Stimulated activated CD8-positive, alpha-beta memory T cell treated with anti-CD3 and anti-CD28 coated beads, Interleukin-2, amount 100 ng/mL, for 1 hour (primary cell): ENCODE measurements around the gene CNTNAP4.

Experiments
- DNase-seq, 2 donors: peaks; one replicate each; pipeline ENCODE4 v3.0.0-alpha.2; 2020; ENCODE audit warnings: low read depth in 2 of 2

Gene CNTNAP4

DNA sequence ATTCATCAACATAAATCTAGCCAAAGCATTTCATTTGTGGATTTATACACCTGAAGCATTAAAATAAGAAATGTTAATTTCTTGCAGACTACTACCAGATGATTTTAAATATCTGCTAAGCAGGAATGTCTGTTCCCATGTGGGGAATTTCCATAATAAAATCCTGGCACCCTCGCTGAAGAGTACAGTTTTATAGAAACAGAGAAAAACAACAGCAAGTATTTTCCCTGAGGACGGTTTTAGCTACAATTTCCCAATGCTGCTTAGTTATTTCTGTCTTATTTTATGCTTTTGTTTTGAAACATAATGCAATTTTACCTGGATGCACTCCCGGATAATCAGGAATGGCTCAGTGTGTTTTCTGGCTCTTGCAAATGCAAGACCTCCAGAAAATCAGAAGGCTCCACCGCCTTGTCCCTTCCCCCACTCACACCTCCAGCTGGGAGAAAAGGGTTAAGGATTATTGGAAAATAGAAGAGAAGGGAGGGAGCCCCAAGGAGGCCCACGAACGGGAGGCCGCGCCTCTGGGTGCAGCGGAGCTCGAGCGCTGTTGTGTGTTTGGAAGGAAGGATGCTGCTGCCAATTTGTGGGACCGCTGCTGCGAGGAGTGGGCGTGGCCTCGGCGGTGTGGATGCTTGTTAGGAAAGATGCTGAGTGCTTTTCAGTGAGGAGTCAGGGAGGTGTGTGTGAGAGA is at the start of gene CNTNAP4:
Gene CNTNAP4, plus strand, starts transcription at position 657 of the 694 bp plus-strand sequence. CDS start 262 bp downstream, outside the sequence.
- no peak for DNase-seq

- no peak for DNase-seq
Measured at GRCh38 chr16:76228546-76229146, 48.6 kb upstream of the CNTNAP4 start.

- no peak for DNase-seq
Measured at GRCh38 chr16:76232704-76233103, 44.5 kb upstream of the CNTNAP4 start.

DNA sequence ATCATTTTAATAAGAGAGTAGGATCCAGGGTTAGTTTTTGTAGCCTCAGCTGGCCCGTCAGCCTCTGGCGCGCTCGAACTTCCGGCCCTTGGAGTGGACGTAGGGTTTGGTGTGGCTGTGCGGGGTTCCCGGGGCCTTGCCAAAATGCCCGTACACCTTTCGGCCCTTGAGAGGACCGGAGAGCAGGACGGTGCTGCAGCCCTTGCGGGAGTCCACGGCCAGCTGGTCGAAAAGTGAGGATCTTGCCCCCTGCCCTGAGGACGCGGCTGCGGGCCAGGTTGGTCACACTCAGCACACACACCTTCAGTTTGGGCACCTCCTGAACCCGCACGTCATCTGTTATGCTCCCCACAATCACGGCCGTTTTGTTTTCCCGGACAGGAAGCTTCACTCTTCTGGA is 42.2 kb upstream of the CNTNAP4 start:
- no peak for DNase-seq

- no peak for DNase-seq
Measured at GRCh38 chr16:76235426-76235825, 41.8 kb upstream of the CNTNAP4 start.

GRCh38 chr16:76237471-76237870 is 39.7 kb upstream of the CNTNAP4 start:
- no peak for DNase-seq

GRCh38 chr16:76241755-76242154 is 35.4 kb upstream of the CNTNAP4 start:
- DNase-seq, result no peak

DNA sequence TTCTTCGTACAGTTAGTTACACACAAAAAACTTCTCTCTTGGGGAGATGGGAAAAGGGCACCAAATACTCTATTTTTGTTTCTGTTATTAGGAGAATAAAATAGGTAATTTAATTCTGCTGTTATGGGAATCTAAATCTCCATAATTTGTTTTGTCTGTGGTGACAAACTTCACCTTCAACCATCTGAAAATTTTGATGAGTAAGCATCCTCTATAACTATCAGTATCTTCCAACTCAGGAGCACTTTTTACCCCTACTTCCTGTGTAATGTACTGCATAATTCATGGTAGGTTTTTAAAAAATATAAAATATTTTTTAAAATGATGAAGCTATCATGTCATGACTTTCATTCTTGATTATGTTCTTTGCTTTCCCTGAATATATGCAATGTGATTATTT is 33.6 kb upstream of the CNTNAP4 start:
- no peak for DNase-seq

DNA sequence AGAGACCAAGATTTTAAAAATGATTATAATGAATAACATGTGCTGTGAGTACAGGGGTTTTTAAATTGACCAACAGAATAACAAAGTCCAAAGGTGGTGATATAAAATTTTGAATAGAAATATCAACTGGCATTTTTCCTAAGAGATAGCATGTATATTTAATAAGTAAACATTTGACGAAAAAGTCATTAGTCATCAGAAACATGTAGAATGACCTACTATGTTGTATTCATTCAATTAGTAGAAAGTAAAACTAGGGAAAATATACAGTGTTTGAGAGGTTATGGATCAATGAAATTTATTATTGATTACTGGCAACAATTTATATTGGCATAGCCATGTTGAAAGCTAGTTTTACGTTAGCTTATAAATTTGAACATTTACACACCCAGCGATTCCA is 30.6 kb upstream of the CNTNAP4 start:
- DNase-seq, result no peak

DNA sequence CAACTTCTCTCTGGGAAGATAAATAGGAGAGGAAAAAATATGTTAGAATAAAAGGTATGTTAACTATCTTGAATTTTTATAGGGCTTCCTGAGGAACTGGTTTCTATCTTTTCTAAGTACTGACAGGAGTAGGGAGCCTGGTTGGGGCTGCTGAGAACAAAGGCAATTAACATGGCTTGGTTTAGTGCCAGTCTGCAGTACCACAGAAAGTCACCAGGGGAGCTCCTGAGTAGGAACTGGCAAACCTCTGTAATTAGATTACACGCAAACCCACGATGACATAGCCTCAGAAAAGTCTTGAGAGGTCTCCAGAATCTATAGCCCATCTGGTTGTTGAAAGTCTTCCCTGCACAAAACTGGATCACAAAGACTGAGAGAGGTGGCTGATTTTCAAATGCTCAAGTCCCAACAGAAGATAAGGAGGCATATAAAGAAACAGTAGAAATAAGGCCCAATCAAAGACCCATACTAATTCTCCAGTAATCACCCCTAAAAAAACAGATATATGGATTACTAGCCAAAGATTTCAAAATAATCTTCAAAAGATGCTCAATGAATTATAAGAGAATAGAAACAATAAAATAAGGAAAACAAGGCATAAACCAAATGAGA is 11.7 kb upstream of the CNTNAP4 start:
- no peak for DNase-seq

DNA sequence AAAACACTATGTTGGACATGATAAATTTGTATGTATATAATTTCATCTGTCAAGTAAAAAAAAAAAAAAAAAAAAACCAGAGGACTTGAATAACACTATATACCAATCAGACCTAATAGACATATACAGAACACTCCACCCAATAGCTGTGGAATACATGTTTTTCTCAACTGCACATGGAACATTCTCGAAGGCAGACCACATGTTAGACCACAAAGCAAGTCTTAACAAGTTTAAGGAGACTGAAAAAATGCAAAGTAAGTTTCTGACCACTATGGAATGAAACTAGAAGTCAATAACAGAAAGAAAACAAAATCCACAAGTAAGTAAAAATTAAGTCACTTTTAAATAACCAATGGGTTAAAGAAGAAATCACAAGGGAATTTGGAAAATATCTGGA is 8.4 kb upstream of the CNTNAP4 start:
- DNase-seq, result no peak

DNA sequence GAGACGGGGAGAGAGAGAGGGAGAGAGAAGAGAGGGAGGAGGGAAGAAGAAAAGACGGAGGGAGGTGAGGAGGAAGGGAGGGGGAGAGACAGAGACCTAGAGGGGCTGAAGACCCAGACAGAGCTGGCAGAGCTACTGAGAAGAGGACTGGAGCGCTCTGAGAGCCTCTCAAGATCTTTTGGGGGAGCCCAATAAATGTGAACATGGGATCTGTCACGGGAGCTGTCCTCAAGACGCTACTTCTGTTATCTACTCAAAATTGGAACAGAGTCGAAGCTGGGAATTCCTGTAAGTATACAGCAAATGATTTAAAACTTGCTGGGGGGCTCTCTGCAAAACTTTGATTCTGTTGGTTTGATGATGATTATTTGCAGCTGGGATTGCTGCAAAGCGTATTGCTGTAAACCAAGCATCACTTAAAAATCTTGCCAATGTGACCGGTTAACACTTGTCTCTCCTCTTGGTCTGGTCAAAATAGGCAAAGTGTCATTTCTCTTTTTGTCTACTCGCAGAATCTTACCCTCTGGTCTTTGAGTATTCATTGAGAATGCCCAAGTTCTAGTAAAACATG is 344 bp downstream of the CNTNAP4 start:
- no peak for DNase-seq

- no peak for DNase-seq
Measured at GRCh38 chr16:76278086-76278485, 885 bp downstream of the CNTNAP4 start.

DNA sequence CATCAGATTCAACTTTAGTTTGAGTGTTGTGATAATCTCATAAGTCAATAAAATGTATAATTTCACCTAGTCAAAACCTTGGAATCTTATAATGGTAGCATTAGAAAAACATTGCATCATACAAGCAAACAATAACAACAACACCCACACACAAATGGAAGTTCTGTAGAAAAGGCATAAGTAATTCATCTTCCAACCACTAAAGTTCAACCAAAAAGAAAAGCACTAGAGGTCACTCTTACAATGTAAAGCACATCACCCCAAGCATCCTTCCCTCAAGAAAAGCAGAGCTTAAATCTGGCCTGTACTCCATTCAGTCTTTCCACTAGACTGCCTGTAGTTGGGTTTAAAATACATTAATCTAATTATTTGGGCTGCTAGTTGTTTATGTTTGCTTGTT is 1.8 kb downstream of the CNTNAP4 start:
- DNase-seq, result no peak

DNA sequence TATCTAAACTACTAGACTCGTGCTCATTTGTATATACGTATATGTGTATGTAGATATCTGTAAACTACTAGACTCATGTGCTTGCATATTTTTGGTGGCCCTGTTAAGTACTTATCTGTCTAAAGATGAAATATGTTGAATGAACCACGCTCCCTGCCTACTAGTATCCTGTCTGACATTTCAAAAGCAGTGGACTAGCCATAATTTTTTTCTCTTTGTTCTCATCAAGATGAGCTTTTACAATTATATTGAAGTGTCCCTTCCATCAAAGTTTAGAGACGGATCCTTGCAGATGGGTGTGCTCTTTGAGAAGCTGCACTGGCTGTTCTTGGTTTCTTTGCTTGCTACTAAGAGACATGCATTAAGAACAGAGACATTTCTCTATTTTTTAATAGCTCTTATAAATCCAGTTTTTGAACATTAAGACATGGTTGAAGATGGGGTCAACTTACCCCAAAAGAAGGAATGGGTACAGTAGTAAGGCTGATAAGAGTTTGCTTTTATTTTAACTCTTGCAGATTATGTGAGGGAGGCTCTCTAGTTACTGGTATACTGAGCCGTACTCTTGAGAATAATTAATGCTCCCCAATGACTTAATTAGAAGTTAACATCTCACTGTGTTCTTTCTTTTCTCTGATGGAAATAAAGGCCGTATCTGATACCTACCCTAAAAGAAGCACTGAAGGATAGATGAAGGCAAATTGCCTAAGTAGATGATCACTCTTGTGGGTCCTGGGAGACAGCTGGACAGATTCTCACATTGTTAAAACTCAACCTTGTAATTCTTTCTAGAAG is 3.4 kb downstream of the CNTNAP4 start:
- DNase-seq, result no peak

- DNase-seq, result no peak
Measured at GRCh38 chr16:76287466-76287865, 10.3 kb downstream of the CNTNAP4 start.

DNA sequence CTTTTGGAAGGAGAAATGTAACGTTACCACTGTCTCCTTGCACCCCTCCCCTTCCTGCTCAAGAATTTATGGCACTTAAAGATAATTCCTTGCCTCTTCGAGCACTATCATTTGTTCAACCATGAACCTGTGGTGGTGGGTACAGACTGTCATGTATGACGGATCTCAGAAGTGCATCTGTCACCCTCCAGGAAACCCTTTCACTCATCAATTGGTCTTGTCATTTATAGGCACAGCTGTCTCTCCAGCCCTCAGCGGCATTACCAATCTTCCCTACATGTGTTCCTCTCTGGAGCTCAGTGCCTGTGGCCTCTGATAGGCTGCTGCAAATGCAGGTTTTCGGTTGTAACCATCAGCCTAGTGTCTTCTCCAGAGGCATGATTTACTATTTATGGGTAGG is 15.0 kb downstream of the CNTNAP4 start:
- DNase-seq, result no peak

DNA sequence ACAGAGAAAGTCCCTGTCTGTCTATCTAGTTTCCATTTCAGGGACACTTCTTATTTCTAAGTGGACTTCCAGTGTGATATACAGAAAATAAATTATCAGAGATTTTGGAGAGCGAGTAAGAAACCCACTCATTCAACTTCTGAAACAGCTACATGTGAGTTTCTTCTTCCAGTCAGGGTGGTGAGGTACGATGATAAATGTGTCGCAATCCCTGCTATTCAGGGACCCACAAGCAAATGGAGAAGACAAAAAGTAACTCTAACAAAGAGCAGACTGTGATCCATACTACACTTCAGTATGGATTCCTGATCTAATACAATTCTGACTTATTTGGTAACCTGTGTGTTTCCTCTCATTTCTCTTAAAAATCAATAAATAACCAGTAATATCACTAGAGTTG is 16.8 kb downstream of the CNTNAP4 start:
- DNase-seq, result no peak

- DNase-seq, result no peak
Measured at GRCh38 chr16:76294396-76295214, 17.4 kb downstream of the CNTNAP4 start.

DNA sequence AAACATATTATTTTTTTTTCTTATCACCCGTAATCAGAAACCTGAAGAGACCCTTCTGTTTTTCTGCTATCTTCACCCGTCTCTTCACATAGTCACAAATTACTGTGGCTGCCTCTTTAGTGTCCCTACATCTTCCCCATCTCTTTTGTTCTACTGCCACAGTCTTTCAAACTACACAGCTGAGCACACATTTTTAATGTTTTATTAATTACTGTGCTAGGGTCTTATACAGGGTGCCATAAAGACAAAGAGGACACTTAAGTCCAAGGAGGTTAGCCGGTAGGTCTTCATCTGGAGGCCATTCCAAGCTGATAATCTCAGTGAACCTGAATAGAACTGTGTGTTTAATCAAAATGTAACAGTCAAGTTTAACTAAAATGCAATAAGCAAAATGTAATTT is 20.7 kb downstream of the CNTNAP4 start:
- DNase-seq, result no peak

- DNase-seq, result no peak
Measured at GRCh38 chr16:76303637-76304314, 26.6 kb downstream of the CNTNAP4 start.
